ENCODE data around the gene KHDRBS1.

KHDRBS1 gene

DNA sequence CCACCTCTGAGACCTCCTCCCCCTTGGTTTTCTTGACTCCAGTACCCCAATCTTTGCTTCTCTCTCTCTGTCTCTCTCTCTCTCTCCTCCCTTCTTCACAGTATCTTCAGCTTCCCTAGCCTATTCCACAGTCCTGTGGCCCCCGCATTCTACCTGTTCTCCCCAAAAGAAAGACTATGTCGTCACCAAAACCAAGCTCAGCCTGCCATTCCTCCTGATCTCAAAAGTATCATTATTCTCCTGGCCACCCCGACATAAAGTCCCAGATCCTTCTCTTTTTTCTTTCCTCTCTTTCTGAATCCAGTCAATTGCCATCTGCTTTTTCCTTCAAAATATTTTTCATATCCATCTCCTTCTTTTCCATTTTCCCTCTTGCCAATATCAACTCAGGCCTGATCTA, 23.7 kb upstream of the KHDRBS1 start:
- CTCF ChIA-PET, result interaction anchor here (2.1 kb wide), 1 partner anchor 14 kb away, joined by 15 read pairs; no protein-coding TSS in a partner anchor

GRCh38 chr1:31991182-31991581, 22.5 kb upstream of the KHDRBS1 start:
- Histone ChIP-seq H3K27ac (ENCODE audit: extremely low read depth, low read depth, low read length) (no peak overlapping the region), H3K9me3 (ENCODE audit: control insufficient read depth, insufficient read depth, low read depth, low read length) (no peaks in the 10 kb centered on the region), H3K36me3 (ENCODE audit: control insufficient read depth in 2 of 2, insufficient read depth in 1 of 2, low read length in 2 of 2) (no peaks in the 10 kb centered on the region), H3K4me3 (ENCODE audit: low read depth, low read length) (no peak overlapping the region), H3K4me1 (ENCODE audit: control insufficient read depth, insufficient read depth, low read length) (no peaks in the 10 kb centered on the region)
- CTCF ChIA-PET, result interaction anchor here (0.6 to 2.1 kb wide), 4 partner anchors 12 to 276 kb away, joined by 3 to 15 read pairs (median 5); no protein-coding TSS in a partner anchor
- TF ChIP-seq ZNF169 (tag by site-specific recombination; IDR thresholded peaks at IDR 0.05), result no peak
- no peak for TF ChIP-seq GLIS1 (tag by site-specific recombination; IDR thresholded peaks at IDR 0.05)
- TF ChIP-seq ZNF341 (tag by site-specific recombination; IDR thresholded peaks at IDR 0.05; ENCODE audit: low read depth), result no peak
- TF ChIP-seq ZNF624 (tag by site-specific recombination; IDR thresholded peaks at IDR 0.05), result no peak
- no peak for TF ChIP-seq ZNF558 (tag by site-specific recombination; IDR thresholded peaks at IDR 0.05)
- POLR2A ChIA-PET, result interaction anchor here (0.6 kb wide), 1 partner anchor 734 kb away, joined by 3 read pairs; no protein-coding TSS in a partner anchor

More for the DNA sequence above, 23.7 kb upstream of the KHDRBS1 start:
- TF ChIP-seq SP3 (tag by site-specific recombination; IDR thresholded peaks at IDR 0.05) (no peak), IKZF3 (tag by site-specific recombination; IDR thresholded peaks at IDR 0.05) (no peak), SP7 (tag by site-specific recombination; IDR thresholded peaks at IDR 0.05) (no peak), ZNF391 (tag by site-specific recombination; IDR thresholded peaks at IDR 0.05; ENCODE audit: borderline replicate concordance, low read depth) (no peak), ZNF169 (tag by site-specific recombination; IDR thresholded peaks at IDR 0.05) (no peak), ZNF140 (tag by site-specific recombination; IDR thresholded peaks at IDR 0.05) (no peak), ZNF239 (tag by site-specific recombination; IDR thresholded peaks at IDR 0.05) (no peak), ZNF174 (tag by site-specific recombination; IDR thresholded peaks at IDR 0.05) (no peak), BCL11A (tag by site-specific recombination; IDR thresholded peaks at IDR 0.05; ENCODE audit: low read depth) (no peak)
- TF ChIP-seq, protein P1, sequence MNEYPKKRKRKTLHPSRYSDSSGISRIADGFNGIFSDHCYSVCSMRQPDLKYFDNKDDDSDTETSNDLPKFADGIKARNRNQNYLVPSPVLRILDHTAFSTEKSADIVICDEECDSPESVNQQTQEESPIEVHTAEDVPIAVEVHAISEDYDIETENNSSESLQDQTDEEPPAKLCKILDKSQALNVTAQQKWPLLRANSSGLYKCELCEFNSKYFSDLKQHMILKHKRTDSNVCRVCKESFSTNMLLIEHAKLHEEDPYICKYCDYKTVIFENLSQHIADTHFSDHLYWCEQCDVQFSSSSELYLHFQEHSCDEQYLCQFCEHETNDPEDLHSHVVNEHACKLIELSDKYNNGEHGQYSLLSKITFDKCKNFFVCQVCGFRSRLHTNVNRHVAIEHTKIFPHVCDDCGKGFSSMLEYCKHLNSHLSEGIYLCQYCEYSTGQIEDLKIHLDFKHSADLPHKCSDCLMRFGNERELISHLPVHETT (tag by site-specific recombination; IDR thresholded peaks at IDR 0.05), result no peak
- TF ChIP-seq, protein P2, sequence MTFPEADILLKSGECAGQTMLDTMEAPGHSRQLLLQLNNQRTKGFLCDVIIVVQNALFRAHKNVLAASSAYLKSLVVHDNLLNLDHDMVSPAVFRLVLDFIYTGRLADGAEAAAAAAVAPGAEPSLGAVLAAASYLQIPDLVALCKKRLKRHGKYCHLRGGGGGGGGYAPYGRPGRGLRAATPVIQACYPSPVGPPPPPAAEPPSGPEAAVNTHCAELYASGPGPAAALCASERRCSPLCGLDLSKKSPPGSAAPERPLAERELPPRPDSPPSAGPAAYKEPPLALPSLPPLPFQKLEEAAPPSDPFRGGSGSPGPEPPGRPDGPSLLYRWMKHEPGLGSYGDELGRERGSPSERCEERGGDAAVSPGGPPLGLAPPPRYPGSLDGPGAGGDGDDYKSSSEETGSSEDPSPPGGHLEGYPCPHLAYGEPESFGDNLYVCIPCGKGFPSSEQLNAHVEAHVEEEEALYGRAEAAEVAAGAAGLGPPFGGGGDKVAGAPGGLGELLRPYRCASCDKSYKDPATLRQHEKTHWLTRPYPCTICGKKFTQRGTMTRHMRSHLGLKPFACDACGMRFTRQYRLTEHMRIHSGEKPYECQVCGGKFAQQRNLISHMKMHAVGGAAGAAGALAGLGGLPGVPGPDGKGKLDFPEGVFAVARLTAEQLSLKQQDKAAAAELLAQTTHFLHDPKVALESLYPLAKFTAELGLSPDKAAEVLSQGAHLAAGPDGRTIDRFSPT (tag by site-specific recombination; IDR thresholded peaks at IDR 0.05), result no peak
- TF ChIP-seq, protein P3, sequence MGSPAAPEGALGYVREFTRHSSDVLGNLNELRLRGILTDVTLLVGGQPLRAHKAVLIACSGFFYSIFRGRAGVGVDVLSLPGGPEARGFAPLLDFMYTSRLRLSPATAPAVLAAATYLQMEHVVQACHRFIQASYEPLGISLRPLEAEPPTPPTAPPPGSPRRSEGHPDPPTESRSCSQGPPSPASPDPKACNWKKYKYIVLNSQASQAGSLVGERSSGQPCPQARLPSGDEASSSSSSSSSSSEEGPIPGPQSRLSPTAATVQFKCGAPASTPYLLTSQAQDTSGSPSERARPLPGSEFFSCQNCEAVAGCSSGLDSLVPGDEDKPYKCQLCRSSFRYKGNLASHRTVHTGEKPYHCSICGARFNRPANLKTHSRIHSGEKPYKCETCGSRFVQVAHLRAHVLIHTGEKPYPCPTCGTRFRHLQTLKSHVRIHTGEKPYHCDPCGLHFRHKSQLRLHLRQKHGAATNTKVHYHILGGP (tag by site-specific recombination; IDR thresholded peaks at IDR 0.05), result no peak
- no peak overlapping the region for H3K27ac ChIP-seq (ENCODE audit: extremely low read depth, low read depth, low read length)
- POLR2A ChIA-PET, result interaction anchor here (1.5 kb wide), 1 partner anchor 23 kb away, joined by 4 read pairs; the partner anchor contains the start of gene KHDRBS1
- no peaks in the 10 kb centered on the region for H3K4me1 ChIP-seq (ENCODE audit: control insufficient read depth, insufficient read depth, low read length)
- H3K9me3 ChIP-seq (ENCODE audit: control insufficient read depth, insufficient read depth, low read depth, low read length), result no peaks in the 10 kb centered on the region
- H3K4me3 ChIP-seq (ENCODE audit: low read depth, low read length), result no peak overlapping the region
- H3K36me3 ChIP-seq (ENCODE audit: control insufficient read depth in 2 of 2, insufficient read depth in 1 of 2, low read length in 2 of 2), result no peaks in the 10 kb centered on the region

DNA sequence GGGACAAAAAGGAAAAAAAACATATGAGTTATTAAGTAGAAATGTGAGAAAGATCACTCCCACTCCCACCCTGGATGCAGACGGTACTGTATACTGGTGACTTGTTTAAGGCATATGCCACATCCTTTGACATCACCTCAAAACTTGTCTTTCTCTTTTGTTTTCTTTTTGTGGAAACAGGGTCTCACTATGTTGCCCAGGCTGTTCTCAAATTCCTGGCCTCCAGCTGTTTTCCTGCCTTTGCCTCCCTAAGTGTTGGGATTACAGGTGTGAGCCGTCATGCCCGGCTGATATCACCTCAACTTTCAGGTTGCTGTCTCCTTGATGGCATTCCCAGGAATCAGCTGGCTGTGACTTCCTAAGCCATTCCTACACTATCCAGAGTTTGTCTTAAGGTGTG, 18.4 kb upstream of the KHDRBS1 start:
- POLR2A ChIA-PET, result no interaction called here
- TF ChIP-seq ZNF785 (tag by site-specific recombination; IDR thresholded peaks at IDR 0.05) (no peak), SP2 (tag by site-specific recombination; IDR thresholded peaks at IDR 0.05) (no peak), ZNF140 (tag by site-specific recombination; IDR thresholded peaks at IDR 0.05) (no peak), IKZF3 (tag by site-specific recombination; IDR thresholded peaks at IDR 0.05) (0 out of 2 replicates have a peak, but pooled peaks have one; percentile 9), ZNF114 (tag by site-specific recombination; IDR thresholded peaks at IDR 0.05) (no peak), ZIC2 (tag by site-specific recombination; IDR thresholded peaks at IDR 0.05) (no peak), FEZF1 (tag by site-specific recombination; IDR thresholded peaks at IDR 0.05) (no peak), ZNF121 (tag by site-specific recombination; IDR thresholded peaks at IDR 0.05) (peak; percentile 87), ZNF544 (tag by site-specific recombination; IDR thresholded peaks at IDR 0.05) (no peak), ZSCAN5A (tag by site-specific recombination; IDR thresholded peaks at IDR 0.05) (no peak)
- TF ChIP-seq, protein P4, sequence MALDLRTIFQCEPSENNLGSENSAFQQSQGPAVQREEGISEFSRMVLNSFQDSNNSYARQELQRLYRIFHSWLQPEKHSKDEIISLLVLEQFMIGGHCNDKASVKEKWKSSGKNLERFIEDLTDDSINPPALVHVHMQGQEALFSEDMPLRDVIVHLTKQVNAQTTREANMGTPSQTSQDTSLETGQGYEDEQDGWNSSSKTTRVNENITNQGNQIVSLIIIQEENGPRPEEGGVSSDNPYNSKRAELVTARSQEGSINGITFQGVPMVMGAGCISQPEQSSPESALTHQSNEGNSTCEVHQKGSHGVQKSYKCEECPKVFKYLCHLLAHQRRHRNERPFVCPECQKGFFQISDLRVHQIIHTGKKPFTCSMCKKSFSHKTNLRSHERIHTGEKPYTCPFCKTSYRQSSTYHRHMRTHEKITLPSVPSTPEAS (tag by site-specific recombination; IDR thresholded peaks at IDR 0.05), result no peak

More for the DNA sequence above, 18.4 kb upstream of the KHDRBS1 start:
- no peaks in the 10 kb centered on the region for H3K36me3 ChIP-seq (ENCODE audit: control insufficient read depth in 2 of 2, insufficient read depth in 1 of 2, low read length in 2 of 2)
- H3K9me3 ChIP-seq (ENCODE audit: control insufficient read depth, insufficient read depth, low read depth, low read length), result no peaks in the 10 kb centered on the region
- H3K27ac ChIP-seq (ENCODE audit: extremely low read depth, low read depth, low read length), result no peak overlapping the region
- H3K4me3 ChIP-seq (ENCODE audit: low read depth, low read length), result no peak overlapping the region
- CTCF ChIA-PET, result interaction anchor here (0.7 to 0.9 kb wide), 2 partner anchors 18 to 68 kb away, joined by 3 read pairs; no protein-coding TSS in a partner anchor
- H3K4me1 ChIP-seq (ENCODE audit: control insufficient read depth, insufficient read depth, low read length), result no peaks in the 10 kb centered on the region
